ENCODE data around the gene LHB.
A peak's percentile ranks its signal among the peaks of the same experiment; 100 is the strongest.

LHB gene

GRCh38 chr19:48986211-48986610 lies 30.7 kb downstream of the LHB start:
- DNase-seq (ENCODE audit: insufficient read length, low spot score) = no peak
- no peak for FAIRE-seq

GRCh38 chr19:48985711-48986110 lies 31.2 kb downstream of the LHB start:
- FAIRE-seq (no peak), DNase-seq (ENCODE audit: insufficient read length, low spot score) (no peak)

- DNase-seq (ENCODE audit: insufficient read length, low spot score) = no peak
- no peak for FAIRE-seq
These were observed 34.6 kb downstream of the LHB start for GRCh38 chr19:48982280-48982679.

- FAIRE-seq (no peak), DNase-seq (ENCODE audit: insufficient read length, low spot score) (no peak)
These were observed 39.8 kb downstream of the LHB start for GRCh38 chr19:48977061-48977460.

- DNase-seq (ENCODE audit: insufficient read length, low spot score) = no peak
- peak; percentile 65 for FAIRE-seq
These were observed 40.7 kb downstream of the LHB start for GRCh38 chr19:48975947-48976847.

- FAIRE-seq (peak; percentile 94), DNase-seq (ENCODE audit: insufficient read length, low spot score) (no peak)
These were observed 45.9 kb downstream of the LHB start for GRCh38 chr19:48970923-48971395.

GRCh38 chr19:48970139-48970766 lies 46.6 kb downstream of the LHB start:
- FAIRE-seq = no peak
- DNase-seq (ENCODE audit: insufficient read length, low spot score) = no peak

GRCh38 chr19:48969276-48970138 lies 47.4 kb downstream of the LHB start:
- FAIRE-seq (no peak), DNase-seq (ENCODE audit: insufficient read length, low spot score) (no peak)

- DNase-seq (ENCODE audit: insufficient read length, low spot score) (no peak), FAIRE-seq (no peak)
These were observed 48.1 kb downstream of the LHB start for GRCh38 chr19:48968813-48969218.

GRCh38 chr19:48968179-48968661 lies 48.7 kb downstream of the LHB start:
- DNase-seq (ENCODE audit: insufficient read length, low spot score) = no peak
- FAIRE-seq = no peak

GRCh38 chr19:48967346-48968178 lies 49.3 kb downstream of the LHB start:
- DNase-seq (ENCODE audit: insufficient read length, low spot score) = no peak
- peak; percentile 64 for FAIRE-seq

- no peak for DNase-seq (ENCODE audit: insufficient read length, low spot score)
- peak; percentile 60 for FAIRE-seq
These were observed 50.1 kb downstream of the LHB start for GRCh38 chr19:48966541-48967345.

Data from GM19239 (cell line).